ENCODE results near the gene ATP6V1B1. TPM values are rescaled to one million over a fixed set of nuclear protein-coding genes. Genes with fewer than 3 reads are reported as not detected.

Gene ATP6V1B1
- total and polyA plus RNA-seq, 2 experiments from 2014 or later, result not detected

DNA sequence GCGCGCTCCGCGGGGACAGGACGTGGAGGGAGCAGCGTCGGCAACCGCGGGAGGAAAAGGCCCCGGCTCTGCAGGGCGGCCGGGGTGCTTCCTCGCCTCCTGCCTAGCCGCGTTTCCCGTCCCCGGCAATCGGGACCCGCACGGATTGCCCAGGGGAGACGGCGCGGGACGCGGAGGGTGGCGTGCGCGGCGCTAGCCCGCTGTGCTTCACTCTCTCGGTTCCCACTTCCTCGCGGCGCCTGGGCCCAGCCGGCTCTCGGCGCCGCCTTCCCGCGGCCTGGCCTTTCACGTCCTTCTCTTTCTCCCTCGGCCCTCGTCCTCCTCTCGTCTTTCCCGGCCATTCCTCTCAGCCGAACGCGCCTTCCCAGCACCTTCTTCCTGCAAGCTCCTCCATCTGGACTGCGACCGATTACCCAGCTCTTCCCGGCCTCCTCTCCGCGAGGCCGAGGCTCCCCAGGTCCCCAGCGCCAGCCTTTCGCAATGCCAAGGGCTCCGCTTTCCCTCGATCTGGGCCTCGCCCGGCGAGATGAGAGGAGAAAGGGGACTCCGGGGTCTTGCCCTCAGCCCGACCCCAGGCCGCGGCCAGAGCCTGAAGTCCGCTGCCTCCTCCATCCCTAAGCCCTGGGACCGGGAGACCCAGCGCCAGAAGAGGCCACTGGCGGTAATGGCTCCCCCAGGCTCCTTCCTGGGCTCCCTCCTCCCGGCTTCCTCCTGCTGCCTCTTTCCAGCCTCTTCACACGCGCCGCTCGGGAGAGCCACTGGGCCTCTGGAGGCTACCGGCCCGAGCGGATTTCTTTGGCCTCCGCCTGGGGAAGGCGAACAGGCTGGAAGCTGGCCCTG is 34.3 kb upstream of the ATP6V1B1 start:
- peak overlapping the region; percentile 61 for H3K4me3 ChIP-seq
- no peak overlapping the region for H3K27ac ChIP-seq (ENCODE audit: low read depth)
- no peaks in the 10 kb centered on the region for H3K36me3 ChIP-seq (ENCODE audit: insufficient read depth)
- peaks cover 28% of the 10 kb centered on the region for H4K20me1 ChIP-seq (replicated peaks; ENCODE audit: insufficient read depth)
- H3K36me3 Mint-ChIP-seq (ENCODE audit: low read depth), result no peaks in the 10 kb centered on the region; the same call in 2 of the 3 replicates
- peaks cover 3% of the 10 kb centered on the region; the same call in 1 of the 3 replicates for H3K9me3 Mint-ChIP-seq
- H3K27me3 Mint-ChIP-seq (ENCODE audit: insufficient read depth, low read depth, poor library complexity), result peaks cover 100% of the 10 kb centered on the region
- H2AFZ ChIP-seq, result peak overlapping the region; percentile 94
- ATAC-seq, result peak; percentile 4
- peaks cover 100% of the 10 kb centered on the region for H3K27me3 ChIP-seq (ENCODE audit: insufficient read depth)
- H3K79me2 ChIP-seq (replicated peaks; ENCODE audit: insufficient read depth), result no peaks in the 10 kb centered on the region
- peak overlapping the region; percentile 86 for H3K4me2 ChIP-seq
- peak; percentile 82 for DNase-seq (ENCODE audit: low spot score)
- H3K4me1 Mint-ChIP-seq, result peaks cover 49% of the 10 kb centered on the region
- H3K4me3 Mint-ChIP-seq, result peak overlapping the region; percentile 77
- H3K4me1 ChIP-seq (ENCODE audit: insufficient read depth), result peaks cover 51% of the 10 kb centered on the region
- TF ChIP-seq REST (IDR thresholded peaks at IDR 0.05; ENCODE audit: unreplicated experiment) (no peak), ETS1 (IDR thresholded peaks at IDR 0.05) (no peak), EZH2 (IDR thresholded peaks at IDR 0.05; ENCODE audit: low read depth, unreplicated experiment) (peak; percentile 99), EZH2phosphoT487 (IDR thresholded peaks at IDR 0.05; ENCODE audit: unreplicated experiment) (peak; percentile 90)
- TF ChIP-seq, protein P1, sequence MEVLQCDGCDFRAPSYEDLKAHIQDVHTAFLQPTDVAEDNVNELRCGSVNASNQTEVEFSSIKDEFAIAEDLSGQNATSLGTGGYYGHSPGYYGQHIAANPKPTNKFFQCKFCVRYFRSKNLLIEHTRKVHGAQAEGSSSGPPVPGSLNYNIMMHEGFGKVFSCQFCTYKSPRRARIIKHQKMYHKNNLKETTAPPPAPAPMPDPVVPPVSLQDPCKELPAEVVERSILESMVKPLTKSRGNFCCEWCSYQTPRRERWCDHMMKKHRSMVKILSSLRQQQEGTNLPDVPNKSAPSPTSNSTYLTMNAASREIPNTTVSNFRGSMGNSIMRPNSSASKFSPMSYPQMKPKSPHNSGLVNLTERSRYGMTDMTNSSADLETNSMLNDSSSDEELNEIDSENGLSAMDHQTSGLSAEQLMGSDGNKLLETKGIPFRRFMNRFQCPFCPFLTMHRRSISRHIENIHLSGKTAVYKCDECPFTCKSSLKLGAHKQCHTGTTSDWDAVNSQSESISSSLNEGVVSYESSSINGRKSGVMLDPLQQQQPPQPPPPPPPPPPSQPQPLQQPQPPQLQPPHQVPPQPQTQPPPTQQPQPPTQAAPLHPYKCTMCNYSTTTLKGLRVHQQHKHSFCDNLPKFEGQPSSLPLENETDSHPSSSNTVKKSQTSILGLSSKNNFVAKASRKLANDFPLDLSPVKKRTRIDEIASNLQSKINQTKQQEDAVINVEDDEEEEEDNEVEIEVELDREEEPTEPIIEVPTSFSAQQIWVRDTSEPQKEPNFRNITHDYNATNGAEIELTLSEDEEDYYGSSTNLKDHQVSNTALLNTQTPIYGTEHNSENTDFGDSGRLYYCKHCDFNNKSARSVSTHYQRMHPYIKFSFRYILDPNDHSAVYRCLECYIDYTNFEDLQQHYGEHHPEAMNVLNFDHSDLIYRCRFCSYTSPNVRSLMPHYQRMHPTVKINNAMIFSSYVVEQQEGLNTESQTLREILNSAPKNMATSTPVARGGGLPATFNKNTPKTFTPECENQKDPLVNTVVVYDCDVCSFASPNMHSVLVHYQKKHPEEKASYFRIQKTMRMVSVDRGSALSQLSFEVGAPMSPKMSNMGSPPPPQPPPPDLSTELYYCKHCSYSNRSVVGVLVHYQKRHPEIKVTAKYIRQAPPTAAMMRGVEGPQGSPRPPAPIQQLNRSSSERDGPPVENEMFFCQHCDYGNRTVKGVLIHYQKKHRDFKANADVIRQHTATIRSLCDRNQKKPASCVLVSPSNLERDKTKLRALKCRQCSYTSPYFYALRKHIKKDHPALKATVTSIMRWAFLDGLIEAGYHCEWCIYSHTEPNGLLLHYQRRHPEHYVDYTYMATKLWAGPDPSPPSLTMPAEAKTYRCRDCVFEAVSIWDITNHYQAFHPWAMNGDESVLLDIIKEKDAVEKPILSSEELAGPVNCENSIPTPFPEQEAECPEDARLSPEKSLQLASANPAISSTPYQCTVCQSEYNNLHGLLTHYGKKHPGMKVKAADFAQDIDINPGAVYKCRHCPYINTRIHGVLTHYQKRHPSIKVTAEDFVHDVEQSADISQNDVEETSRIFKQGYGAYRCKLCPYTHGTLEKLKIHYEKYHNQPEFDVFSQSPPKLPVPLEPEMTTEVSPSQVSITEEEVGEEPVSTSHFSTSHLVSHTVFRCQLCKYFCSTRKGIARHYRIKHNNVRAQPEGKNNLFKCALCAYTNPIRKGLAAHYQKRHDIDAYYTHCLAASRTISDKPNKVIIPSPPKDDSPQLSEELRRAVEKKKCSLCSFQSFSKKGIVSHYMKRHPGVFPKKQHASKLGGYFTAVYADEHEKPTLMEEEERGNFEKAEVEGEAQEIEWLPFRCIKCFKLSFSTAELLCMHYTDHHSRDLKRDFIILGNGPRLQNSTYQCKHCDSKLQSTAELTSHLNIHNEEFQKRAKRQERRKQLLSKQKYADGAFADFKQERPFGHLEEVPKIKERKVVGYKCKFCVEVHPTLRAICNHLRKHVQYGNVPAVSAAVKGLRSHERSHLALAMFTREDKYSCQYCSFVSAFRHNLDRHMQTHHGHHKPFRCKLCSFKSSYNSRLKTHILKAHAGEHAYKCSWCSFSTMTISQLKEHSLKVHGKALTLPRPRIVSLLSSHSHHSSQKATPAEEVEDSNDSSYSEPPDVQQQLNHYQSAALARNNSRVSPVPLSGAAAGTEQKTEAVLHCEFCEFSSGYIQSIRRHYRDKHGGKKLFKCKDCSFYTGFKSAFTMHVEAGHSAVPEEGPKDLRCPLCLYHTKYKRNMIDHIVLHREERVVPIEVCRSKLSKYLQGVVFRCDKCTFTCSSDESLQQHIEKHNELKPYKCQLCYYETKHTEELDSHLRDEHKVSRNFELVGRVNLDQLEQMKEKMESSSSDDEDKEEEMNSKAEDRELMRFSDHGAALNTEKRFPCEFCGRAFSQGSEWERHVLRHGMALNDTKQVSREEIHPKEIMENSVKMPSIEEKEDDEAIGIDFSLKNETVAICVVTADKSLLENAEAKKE (CRISPR knock-in tag; IDR thresholded peaks at IDR 0.05), result no peak
- H3F3A ChIP-seq (replicated peaks; ENCODE audit: low read depth), result 0 out of 2 replicates have a peak, but pooled peaks cover 19% of the 10 kb centered on the region
- H3K9me2 ChIP-seq (ENCODE audit: insufficient read depth), result no peaks in the 10 kb centered on the region
- no peak overlapping the region for H3K27ac Mint-ChIP-seq
